NCI-H446 (cell line): ENCODE measurements around the gene NIPAL3.

Experiments used
- DNase-seq, 2 experiments: peaks; one replicate each; lab custom pipeline; 2025; lab: John Stamatoyannopoulos, UW

Gene NIPAL3

GRCh38 chr1:24415334-24415909, at the start of gene NIPAL3:
Gene NIPAL3, plus strand, starts transcription at chr1:24415802. Its CDS starts 3,746 bp downstream, at chr1:24419548.
- DNase-seq, result peak; percentile 91 to 99

DNA sequence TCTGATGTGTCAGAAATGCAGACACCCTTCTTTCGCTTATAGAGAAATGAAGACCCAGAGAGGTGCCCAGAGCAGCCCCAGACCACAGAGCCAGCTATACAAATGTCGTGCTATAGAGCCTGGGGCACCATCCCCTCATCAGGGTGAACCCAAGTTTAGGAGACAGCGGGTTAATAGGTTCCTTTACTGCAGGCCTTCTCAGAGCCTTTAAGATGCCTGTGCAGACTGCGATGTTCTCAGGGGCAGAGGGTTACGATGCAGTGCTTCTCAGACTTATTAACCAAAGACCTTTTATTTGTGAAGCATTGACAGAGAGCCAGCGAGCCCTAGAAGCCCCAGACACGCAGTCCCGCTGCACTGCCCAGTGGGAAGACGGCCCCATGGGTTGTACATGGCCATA, 48.9 kb upstream of the NIPAL3 start:
- DNase-seq, result no peak

- no peak for DNase-seq
Measured at GRCh38 chr1:24369199-24369598, 46.4 kb upstream of the NIPAL3 start.

- no peak for DNase-seq
Measured at GRCh38 chr1:24369801-24370200, 45.8 kb upstream of the NIPAL3 start.

DNA sequence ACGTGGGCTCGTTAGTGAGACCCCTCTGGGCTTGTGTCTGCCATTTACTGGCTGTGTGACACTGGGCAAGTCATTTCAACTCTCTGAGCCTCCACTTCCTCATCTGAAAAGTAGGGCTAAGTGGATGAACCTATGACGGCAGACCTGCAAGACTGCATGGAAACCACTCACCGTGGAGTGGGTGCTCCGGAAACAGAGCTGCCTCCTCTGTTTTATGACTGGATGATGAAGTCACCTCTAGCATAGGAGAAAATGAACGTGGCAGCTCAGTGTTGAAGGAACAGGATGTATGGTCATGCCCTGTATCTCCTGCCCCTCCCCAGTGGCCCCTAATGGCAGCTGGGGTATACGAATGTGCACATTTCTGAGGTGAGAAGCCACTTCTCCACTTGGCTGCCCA, 42.6 kb upstream of the NIPAL3 start:
- no peak for DNase-seq

GRCh38 chr1:24373710-24374109, 41.9 kb upstream of the NIPAL3 start:
- DNase-seq, result no peak

GRCh38 chr1:24374891-24375786, 40.5 kb upstream of the NIPAL3 start:
- no peak for DNase-seq

- no peak for DNase-seq
Measured at GRCh38 chr1:24379733-24380315, 35.8 kb upstream of the NIPAL3 start.

DNA sequence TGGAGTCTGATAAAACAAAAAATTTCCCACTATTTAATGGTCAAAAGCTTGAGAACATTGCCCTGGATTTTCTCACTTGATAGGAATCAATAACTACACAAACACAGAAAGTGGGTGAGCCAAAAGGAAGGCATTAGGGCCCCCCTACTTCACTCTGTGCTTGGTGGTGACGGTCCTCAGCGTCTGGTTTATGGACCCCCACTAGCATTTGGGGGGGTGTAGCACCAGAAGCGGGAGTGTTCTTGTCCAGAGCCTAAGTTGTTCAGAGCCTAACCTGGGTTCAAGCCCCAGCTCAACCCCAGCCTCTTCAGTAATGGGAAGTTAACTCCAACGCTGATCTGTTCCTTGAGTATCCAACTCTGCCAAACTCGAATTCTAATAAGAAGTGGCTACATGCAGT, 35.1 kb upstream of the NIPAL3 start:
- DNase-seq, result no peak

GRCh38 chr1:24381256-24381655, 34.3 kb upstream of the NIPAL3 start:
- no peak for DNase-seq

GRCh38 chr1:24382165-24382577, 33.4 kb upstream of the NIPAL3 start:
- no peak for DNase-seq

DNA sequence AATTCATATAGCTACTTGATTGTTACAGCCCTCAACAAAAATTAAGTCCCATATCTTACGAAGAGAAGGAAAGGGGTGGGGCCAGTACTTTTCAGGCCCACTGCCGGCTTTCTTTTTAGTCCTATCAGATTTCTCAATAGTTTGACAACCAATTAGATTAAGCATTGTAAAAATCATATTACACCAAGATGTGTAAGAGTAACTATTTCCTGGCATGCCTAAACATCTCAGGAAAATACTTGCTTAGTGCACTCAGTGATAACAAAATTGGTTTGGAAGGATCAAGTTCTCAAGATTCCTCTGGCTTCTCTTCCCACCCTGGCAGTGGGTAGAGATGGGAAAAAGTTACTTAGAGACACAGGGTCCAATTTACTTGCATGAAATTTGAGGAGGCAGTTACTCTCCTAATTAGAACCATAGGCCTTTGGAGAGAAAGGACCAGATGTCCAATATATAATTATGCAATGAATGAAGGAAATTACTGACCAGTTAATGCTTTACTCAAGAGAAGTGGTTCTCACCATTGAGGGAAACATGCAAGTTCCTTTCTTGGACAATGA, 32.1 kb upstream of the NIPAL3 start:
- no peak for DNase-seq

DNA sequence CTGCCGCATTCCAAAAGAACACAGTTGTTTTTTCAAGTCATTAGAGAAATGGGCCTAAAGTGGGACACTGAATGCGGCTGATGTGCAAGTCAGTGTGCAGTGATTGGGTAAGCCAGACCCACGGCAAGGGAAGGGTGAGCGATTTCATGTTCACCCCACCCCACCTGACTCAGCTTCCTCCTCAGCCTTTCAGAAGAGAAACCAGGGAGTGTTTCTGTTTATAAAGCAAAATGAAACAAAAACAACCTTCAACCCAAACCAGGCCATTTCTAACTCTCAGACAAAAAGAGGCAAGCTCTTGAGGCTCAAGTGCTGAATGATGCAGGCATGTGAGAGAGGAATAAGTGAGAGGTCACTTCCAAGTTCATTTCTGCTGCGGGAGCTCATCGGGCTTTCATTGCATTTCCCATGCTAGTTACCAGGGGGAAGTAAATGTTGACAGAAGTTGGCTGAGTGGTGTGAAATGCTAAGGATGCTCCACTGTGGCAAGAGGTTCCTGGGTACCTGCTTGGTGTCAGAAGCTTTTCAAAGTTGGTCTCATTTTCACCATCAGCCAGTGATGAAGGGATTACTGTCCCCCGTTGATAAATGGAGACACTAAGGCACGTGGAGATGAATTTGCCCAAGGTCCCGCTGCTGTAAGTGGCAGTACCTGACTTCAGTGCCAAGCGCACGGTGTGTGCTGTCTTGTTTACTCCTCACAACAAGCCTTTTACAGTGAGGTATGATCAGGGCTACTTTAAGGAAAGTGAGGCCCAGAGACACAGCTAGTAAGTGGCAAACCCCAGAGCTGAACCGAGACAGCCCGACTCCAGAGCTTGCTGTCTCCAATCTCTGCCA, 31.1 kb upstream of the NIPAL3 start:
- no peak for DNase-seq

- no peak for DNase-seq
Measured at GRCh38 chr1:24385160-24385940, 30.3 kb upstream of the NIPAL3 start.

DNA sequence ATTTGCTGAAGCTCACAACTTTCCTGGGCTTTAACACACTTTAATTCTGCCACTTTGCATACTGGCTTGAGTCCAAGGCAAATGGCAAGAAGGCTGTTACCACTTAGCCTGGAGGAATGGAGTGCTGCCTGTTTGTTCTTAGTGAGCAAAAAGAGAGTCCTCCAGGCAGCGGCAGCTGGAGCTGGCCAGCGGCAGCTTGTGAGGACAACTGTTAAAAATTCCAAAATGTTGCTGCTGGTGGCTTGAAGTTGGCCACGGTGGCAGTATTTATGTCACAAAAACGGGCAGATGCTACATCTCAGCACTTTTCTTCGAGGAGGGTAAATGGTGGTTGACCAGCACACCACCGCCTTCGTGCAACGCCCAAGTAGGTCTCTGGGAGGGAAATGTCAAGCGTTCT, 29.4 kb upstream of the NIPAL3 start:
- DNase-seq, result peak in 1 of 2 experiments; percentile 12

GRCh38 chr1:24386931-24387330, 28.7 kb upstream of the NIPAL3 start:
- DNase-seq, result no peak

DNA sequence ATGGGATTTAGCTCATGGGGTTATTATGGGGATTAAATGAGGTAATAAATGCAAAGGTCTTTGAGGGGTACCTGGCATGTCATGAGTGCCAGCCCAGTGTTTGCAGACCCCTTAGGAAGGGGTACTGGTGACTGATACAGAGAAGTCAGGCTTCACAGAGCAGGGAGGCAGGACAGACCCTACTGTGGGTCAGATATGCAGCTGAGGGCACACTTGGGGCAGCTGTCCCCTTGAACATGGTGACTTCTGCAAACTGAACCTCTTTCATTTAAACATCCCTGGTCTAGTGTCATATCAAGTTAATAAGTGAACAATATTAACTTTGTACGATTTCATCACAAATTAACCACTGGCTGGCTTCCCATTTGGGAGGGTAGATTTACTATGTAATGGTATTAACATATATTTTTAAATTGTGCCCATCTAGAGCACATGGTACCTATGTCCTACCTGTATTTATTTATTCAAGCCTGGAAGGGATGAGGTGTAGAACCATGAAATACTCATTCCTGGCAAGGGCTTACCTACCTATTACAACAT, 27.9 kb upstream of the NIPAL3 start:
- no peak for DNase-seq

DNA sequence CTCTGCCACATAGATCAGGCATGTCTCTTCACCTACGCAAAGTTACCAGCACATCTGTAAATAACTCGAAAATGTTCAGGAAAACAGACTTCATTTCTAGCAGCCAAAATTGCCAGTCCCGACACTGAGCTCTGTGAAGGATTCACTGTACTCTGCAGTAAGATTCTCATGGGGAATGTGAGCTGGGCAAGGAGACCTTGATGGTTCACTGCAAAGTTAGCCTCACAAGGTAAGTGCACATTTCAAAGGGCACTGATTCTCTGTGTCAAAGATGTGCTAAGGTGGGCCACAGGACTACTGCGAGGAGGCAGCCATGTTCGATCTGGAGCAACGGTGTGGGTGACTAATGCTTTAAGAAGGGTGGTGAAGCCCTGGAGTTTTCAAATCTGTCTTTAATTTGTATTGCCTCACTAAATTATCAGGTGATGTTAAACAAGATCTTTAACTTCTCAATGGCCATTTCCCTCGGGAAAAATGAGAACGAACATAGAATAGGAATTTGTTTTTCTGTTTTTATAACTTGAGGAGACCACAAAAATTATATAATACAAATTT, 27.2 kb upstream of the NIPAL3 start:
- DNase-seq, result no peak

DNA sequence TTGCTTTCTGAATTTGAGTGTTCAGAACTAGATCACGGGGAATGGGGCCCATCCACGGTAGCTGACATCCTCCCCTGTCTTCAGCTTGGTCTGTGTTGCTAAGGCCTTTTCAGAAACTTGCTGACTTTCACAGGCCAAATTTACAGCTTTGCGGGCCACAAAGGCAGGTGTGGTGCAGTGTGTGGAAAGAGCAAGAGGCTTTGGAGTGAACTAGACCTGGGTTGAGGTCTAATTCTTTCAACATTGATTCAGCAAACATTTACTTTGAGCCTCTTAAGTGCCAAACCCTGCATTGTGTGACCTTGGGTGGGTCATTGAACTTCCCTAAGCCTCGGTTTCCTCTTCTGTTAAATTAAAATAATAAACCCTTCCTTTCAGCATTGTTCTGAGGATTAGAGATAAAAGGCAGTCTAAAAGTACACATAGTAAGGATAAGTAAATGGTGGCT, 26.3 kb upstream of the NIPAL3 start:
- no peak for DNase-seq
